AG04449 (cell line): ENCODE measurements around the gene ADAMTS12.

ENCODE experiments used
- CTCF ChIA-PET: fragments of 350-600 bp; formaldehyde crosslinking; extraction: SDS; loops from one replicate; lab custom pipeline; 2021; ENCODE audit warnings: antibody characterized with exemption; lab: Yijun Ruan, JAX
- POLR2A ChIA-PET: fragments of 400-600, 350-600 bp; formaldehyde crosslinking; extraction: SDS; loops from one replicate; lab custom pipeline; 2020; ENCODE audit warnings: antibody characterized with exemption, inconsistent platforms; lab: Yijun Ruan, JAX
- DNase-seq: peaks from one replicate; pipeline ENCODE4 v3.0.0-alpha.2; 2010; ENCODE audit warnings: low read depth, low spot score
- H3K4me3 ChIP-seq: 2 replicates; pipeline ENCODE4 v1.5.1; 2011; ENCODE audit warnings: low read depth, mild to moderate bottlenecking, control low read depth, low read length
- TF ChIP-seq, protein P1 (sequence below): IDR thresholded peaks from one replicate; pipeline ENCODE4 v1.5.1; 2011; ENCODE audit warnings: mild to moderate bottlenecking, moderate library complexity, low read length, control low read depth, inconsistent platforms; ENCODE audit not compliant: insufficient read depth; ENCODE audit errors: missing control alignments

The ADAMTS12 gene

GRCh38 chr5:33763435-33763834 lies 128.4 kb downstream of the ADAMTS12 start:
- no peak for DNase-seq
- CTCF ChIA-PET, result interaction anchor here (0.8 to 1.0 kb wide), 2 partner anchors 171 kb away, joined by 3 to 4 read pairs; no protein-coding TSS in a partner anchor

DNA sequence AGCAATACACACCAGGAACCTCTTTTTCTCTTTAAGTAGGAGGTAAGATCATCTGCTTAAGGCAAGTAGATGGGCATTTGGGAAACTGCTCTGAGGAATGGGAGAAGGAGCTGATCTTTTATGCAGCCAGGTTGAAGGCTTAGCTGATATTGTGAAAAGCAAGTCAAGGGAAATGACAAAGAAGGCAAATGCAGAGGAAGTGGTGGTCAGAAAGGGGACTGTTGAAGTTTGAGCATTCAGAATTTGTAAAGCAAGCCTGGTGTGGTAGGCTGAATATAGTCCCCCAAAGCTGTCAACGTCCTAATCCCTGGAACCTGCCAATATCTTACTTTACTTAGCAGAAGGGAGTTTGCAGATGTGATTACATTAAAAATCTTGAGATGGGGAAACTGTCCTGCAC lies 128.9 kb downstream of the ADAMTS12 start:
- no peak overlapping the region for H3K4me3 ChIP-seq
- POLR2A ChIA-PET, result no interaction called here
- no peak for DNase-seq
- TF ChIP-seq, protein P1, sequence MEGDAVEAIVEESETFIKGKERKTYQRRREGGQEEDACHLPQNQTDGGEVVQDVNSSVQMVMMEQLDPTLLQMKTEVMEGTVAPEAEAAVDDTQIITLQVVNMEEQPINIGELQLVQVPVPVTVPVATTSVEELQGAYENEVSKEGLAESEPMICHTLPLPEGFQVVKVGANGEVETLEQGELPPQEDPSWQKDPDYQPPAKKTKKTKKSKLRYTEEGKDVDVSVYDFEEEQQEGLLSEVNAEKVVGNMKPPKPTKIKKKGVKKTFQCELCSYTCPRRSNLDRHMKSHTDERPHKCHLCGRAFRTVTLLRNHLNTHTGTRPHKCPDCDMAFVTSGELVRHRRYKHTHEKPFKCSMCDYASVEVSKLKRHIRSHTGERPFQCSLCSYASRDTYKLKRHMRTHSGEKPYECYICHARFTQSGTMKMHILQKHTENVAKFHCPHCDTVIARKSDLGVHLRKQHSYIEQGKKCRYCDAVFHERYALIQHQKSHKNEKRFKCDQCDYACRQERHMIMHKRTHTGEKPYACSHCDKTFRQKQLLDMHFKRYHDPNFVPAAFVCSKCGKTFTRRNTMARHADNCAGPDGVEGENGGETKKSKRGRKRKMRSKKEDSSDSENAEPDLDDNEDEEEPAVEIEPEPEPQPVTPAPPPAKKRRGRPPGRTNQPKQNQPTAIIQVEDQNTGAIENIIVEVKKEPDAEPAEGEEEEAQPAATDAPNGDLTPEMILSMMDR, result no peak
- CTCF ChIA-PET, result interaction anchor here (1.0 kb wide), 1 partner anchor 172 kb away, joined by 3 read pairs; no protein-coding TSS in a partner anchor

More at GRCh38 chr5:33763435-33763834, 128.4 kb downstream of the ADAMTS12 start:
- no peak overlapping the region for H3K4me3 ChIP-seq
- TF ChIP-seq, protein P1, result no peak
- POLR2A ChIA-PET, result no interaction called here

DNA sequence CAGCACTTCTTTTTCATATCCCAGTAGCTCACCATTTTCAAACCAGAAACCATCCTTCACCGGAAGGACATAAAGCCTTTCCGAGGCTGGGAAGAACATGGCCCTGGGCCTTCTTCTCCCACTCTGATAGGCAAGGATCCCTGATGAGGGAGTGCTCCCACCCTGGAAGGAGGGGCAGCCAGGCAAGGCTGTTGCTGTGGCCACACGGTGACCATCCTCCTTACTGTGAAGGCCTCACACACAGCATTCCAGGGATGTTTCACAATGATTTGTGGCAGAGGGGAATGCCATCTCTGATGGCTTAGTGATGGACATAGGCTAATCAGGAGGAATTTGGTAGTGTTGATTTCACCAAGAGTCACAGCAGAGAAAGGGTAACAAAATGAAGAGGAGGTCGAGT lies 130.7 kb downstream of the ADAMTS12 start:
- ChIA-PET CTCF (interaction anchor here (1.8 to 2.2 kb wide), 2 partner anchors 12 to 22 kb away, joined by 4 to 9 read pairs; no protein-coding TSS in a partner anchor), POLR2A (interaction anchor here (0.7 kb wide), 1 partner anchor 97 kb away, joined by 3 read pairs; no protein-coding TSS in a partner anchor)
- TF ChIP-seq, protein P1, result no peak
- DNase-seq, result no peak
- no peak overlapping the region for H3K4me3 ChIP-seq

GRCh38 chr5:33758737-33759136 lies 133.1 kb downstream of the ADAMTS12 start:
- H3K4me3 ChIP-seq, result no peak overlapping the region
- ChIA-PET CTCF (no interaction called here), POLR2A (no interaction called here)
- no peak for DNase-seq
- TF ChIP-seq, protein P1, result no peak

DNA sequence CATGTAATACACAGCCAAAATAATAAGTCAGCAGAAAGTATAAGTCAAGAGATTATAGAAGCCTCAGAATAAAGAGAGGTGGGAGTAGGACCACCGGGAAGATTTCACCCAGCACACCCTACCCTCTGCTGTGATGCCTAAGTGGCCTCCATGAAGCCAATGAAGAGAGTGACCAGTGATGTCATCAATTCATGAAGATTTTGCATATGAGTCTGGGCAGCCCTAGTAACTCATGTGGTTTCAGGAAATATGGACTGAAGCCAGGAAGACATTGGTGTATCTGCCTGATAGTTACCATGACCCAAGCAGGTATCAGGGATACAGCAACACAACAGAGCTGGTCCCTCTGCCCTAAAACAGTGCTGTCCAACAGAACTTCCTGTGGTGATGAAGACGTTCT lies 135.3 kb downstream of the ADAMTS12 start:
- POLR2A ChIA-PET, result no interaction called here
- TF ChIP-seq, protein P1, result no peak
- DNase-seq, result no peak
- CTCF ChIA-PET, result interaction anchor here (1.0 to 1.8 kb wide), 2 partner anchors 16 to 179 kb away, joined by 4 read pairs; partner anchors contain the start of gene RXFP3
- no peak overlapping the region for H3K4me3 ChIP-seq

DNA sequence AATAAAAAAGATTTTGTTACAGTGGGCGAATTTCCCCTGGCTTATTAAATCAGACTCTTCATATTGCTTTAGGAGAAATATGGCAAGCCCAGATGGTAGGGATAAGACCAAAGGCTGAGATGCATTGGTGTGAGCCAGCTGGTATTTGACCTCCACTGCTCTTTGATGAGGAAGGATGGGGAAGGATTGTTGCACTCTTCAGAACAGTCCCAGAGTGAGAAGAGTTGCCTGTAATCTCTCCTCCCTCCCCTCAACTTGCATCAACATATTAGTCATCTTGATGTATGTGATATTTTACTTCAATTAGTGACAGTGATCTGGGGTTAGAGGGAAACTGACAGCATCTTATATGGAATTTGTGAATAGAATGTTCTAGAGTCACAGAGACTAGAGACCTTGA lies 136.6 kb downstream of the ADAMTS12 start:
- POLR2A ChIA-PET, result no interaction called here
- TF ChIP-seq, protein P1, result no peak
- DNase-seq, result no peak
- CTCF ChIA-PET, result no interaction called here
- no peak overlapping the region for H3K4me3 ChIP-seq
